WI38 (cell line): ENCODE measurements around the gene TMEM108.

Experiments used
- H3K4me3 ChIP-seq: 2 replicates; pipeline ENCODE4 v1.5.1; 2011; ENCODE audit warnings: low read depth, mild to moderate bottlenecking, control low read depth, low read length
- TF ChIP-seq, protein P1 (sequence below): IDR thresholded peaks from 2 replicates; pipeline ENCODE4 v1.5.1; 2012; ENCODE audit warnings: low read depth, mild to moderate bottlenecking, control low read depth, low read length

Gene TMEM108

DNA sequence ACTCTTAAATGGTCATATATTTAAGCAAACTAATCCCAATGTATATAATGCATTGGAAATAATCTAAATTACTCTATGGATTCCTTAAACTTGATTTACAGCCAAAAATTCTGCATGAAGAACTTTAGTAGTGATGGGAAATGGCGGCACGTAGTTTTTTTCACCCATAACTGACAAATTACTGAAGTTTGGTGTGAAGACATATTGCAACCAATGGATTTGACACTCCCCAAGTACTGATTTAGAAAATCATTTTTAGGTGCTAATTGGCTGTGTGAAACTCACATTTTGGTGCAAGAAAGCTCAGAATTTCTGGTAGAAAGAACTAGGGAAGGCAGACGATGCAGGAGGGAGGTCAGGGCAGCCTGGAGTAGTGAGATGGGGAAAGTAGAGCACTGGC lies 19.3 kb upstream of the TMEM108 start:
- TF ChIP-seq, protein P1, sequence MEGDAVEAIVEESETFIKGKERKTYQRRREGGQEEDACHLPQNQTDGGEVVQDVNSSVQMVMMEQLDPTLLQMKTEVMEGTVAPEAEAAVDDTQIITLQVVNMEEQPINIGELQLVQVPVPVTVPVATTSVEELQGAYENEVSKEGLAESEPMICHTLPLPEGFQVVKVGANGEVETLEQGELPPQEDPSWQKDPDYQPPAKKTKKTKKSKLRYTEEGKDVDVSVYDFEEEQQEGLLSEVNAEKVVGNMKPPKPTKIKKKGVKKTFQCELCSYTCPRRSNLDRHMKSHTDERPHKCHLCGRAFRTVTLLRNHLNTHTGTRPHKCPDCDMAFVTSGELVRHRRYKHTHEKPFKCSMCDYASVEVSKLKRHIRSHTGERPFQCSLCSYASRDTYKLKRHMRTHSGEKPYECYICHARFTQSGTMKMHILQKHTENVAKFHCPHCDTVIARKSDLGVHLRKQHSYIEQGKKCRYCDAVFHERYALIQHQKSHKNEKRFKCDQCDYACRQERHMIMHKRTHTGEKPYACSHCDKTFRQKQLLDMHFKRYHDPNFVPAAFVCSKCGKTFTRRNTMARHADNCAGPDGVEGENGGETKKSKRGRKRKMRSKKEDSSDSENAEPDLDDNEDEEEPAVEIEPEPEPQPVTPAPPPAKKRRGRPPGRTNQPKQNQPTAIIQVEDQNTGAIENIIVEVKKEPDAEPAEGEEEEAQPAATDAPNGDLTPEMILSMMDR, result no peak
- no peak overlapping the region for H3K4me3 ChIP-seq

DNA sequence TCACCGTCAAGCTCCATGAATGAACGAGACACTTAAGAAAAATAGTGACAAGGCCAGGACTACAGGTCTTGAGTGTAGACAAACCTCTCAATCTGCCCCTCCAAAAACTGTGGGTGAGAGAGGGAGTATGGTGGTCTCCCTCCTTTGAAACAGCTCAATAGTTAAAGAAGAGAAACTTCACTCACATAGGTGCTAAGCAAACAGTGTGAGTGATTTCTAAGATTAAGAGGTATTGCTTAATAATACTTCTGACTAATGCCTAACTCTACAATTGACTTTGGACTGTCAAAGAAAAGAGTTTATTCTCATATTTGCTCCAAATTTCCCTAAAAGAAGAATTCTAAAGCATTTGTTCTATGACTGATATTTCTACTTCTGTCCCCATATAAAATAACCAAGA lies 17.0 kb upstream of the TMEM108 start:
- TF ChIP-seq, protein P1, result no peak
- no peak overlapping the region for H3K4me3 ChIP-seq

DNA sequence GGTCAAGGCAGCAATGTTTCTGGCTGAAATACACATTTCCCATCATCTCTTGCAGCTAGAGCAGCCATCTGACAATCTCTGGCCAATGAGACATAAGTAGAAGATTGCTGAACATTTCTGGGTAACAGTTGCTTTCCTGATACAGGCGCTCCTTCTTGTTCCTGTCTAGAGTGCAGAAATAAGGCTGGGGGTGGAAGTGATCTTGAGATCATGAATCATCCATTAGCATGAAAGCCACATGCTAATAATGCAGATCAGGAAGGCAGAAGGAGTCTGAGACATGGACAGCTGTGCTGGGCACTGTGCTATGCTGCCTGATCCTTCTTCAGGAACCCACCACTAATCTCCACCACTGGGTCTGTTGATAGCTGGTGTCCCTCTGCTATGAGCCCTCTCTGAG lies 14.8 kb upstream of the TMEM108 start:
- H3K4me3 ChIP-seq, result no peak overlapping the region
- TF ChIP-seq, protein P1, result no peak

DNA sequence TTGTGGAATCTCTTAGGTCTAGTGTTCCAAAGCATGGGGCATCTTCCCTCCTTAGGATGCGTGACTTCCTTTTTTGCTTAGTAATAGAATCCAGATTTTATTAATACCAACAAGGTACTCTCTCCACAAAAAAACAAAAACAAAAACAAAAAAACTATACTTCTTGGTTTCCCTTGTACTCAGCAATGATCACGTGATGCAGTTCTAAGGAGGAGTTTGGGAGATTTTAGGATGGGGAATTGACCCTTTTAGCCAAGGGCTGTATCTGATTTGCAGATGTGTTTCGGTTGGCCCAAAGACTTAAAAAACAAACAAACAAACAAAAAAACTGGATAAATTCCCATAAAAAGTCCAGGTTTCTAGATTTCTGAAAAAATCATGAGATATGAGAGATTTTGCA lies 12.6 kb upstream of the TMEM108 start:
- no peak overlapping the region for H3K4me3 ChIP-seq
- TF ChIP-seq, protein P1, result no peak

DNA sequence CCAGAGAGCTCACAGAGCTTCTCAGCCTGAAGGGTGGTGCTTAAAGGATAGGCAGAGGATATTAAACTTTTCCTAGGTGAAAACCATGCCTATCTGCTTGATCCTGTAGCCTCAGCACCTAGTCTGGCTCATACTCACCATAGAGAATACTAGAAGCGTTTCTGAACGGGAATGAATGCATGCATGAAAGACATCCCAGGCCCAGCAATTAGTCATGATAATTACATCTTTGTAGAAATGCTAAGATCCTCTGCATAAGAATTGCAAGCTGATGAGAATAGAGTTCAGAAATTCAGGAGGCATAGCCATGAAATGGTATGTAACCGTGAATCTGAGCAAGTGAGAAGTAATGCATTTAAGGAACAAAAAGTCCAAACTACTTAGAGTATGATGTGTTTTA lies 5.9 kb upstream of the TMEM108 start:
- H3K4me3 ChIP-seq, result no peak overlapping the region
- TF ChIP-seq, protein P1, result no peak

DNA sequence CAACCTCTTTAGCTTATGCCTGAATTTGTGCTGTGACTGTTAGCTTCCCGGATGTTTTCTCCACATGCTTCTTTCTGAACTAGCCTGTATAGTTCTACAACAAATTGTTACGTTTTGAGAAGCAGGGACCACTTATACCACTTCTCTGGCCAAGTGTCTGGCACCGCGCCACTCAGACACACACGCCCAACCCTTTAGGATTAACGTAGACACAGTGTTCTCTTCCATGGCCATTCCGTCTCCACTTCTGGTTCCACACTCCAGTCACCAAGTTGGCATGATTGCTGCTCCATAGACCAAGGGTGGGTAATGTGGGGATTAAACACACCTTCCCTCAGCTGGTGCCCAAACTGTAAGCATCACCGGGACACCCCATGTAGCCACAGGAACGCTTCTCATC lies 755 bp upstream of the TMEM108 start:
- TF ChIP-seq, protein P1, result no peak
- H3K4me3 ChIP-seq, result no peak overlapping the region

DNA sequence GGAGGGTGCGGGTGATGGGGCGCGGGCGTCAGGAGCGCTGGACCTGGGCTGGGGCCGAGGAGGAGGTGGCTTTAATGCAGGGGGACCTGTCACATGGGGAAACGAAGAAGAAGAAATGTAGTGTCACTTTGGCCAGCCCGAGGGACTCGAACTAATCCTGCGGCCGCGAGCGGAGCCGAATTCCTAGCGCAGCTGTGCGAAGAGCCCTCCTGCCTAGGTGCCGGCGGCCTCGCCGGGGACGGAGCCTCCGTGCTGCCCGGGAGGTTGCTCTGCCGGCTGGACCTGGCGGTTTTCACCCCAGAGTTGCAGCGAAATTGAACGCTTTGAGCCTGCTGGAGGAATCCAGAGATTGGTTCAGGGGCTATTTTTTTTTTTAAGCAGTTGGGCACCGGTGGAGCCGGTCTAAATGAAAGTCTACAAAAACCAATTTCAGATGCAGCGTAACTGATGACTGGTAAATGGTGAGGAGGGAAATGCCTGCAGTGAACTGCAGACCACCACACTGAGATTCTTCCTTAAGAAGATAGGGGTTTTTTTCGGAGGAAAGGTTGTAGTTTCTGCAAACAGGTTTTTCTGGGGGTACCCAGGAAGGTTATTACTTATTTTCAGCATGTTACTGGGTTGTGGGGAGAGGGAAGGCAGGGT lies 662 bp downstream of the TMEM108 start:
- peak overlapping the region; percentile 56 for H3K4me3 ChIP-seq
- TF ChIP-seq, protein P1, result no peak
